Smooth muscle cell (in vitro differentiated cells): ENCODE data around the gene INPP4A. TPM values are rescaled to one million over a fixed set of nuclear protein-coding genes. Genes with fewer than 3 reads are reported as not detected.
A peak's percentile ranks its signal among the peaks of the same experiment; 100 is the strongest.

Experiments used
- DNase-seq: peaks from one replicate; lab custom pipeline; 2025; ENCODE audit not compliant: unreplicated experiment; lab: John Stamatoyannopoulos, UW
- H2AFZ ChIP-seq: fragments of 200-600 bp; sonication (generic); 2 replicates; pipeline ENCODE4 v1.6.0; 2016; ENCODE audit warnings: antibody characterized with exemption, low read depth, mild to moderate bottlenecking
- H3F3A ChIP-seq: fragments of 200-600 bp; sonication (generic); 2 replicates; pipeline ENCODE4 v1.6.0; 2017; ENCODE audit warnings: antibody characterized with exemption, low read depth
- H3K27ac ChIP-seq: fragments of 200-600 bp; sonication (generic); 2 replicates; pipeline ENCODE4 v1.5.1; 2016; ENCODE audit warnings: low read depth, mild to moderate bottlenecking
- H3K27me3 ChIP-seq: fragments of 200-600 bp; sonication (generic); 2 replicates; pipeline ENCODE4 v1.6.1; 2016; ENCODE audit warnings: low read depth, mild to moderate bottlenecking
- H3K36me3 ChIP-seq: fragments of 200-600 bp; sonication (generic); 2 replicates; pipeline ENCODE4 v1.5.1; 2016; ENCODE audit warnings: low read depth
- H3K4me1 ChIP-seq: fragments of 200-600 bp; sonication (generic); 2 replicates; pipeline ENCODE4 v1.5.1; 2016; ENCODE audit warnings: low read depth
- H3K4me2 ChIP-seq: fragments of 200-600 bp; sonication (generic); 2 replicates; pipeline ENCODE4 v1.6.0; 2016; ENCODE audit warnings: mild to moderate bottlenecking
- H3K4me3 ChIP-seq: fragments of 200-600 bp; sonication (generic); 2 replicates; pipeline ENCODE4 v1.5.1; 2016; ENCODE audit warnings: mild to moderate bottlenecking
- H3K79me2 ChIP-seq: fragments of 200-600 bp; sonication (generic); 2 replicates; pipeline ENCODE4 v1.6.0; 2016; ENCODE audit warnings: low read depth, mild to moderate bottlenecking
- H3K9ac ChIP-seq: fragments of 200-600 bp; sonication (generic); 2 replicates; pipeline ENCODE4 v1.6.0; 2016; ENCODE audit warnings: low read depth
- H3K9me3 ChIP-seq: fragments of 200-600 bp; sonication (generic); replicated peaks from 2 replicates; pipeline ENCODE4 v1.5.1; 2016; ENCODE audit warnings: low read depth
- H4K20me1 ChIP-seq: fragments of 200-600 bp; sonication (generic); 2 replicates; pipeline ENCODE4 v1.6.0; 2016; ENCODE audit warnings: low read depth
- WGBS: methylation state at CpG from one replicate; pipeline ENCODE4 v1.1.7; 2016; ENCODE audit warnings: low lambda C conversion rate; 5-methylcytosine and 5-hydroxymethylcytosine counted together
- polyA plus RNA-seq: library from polyadenylated mRNA; unstranded; fragments of >200 nt; fragmentation: Nextera tagmentation; extraction: Ambion mirVana; gene quantifications from 2 replicates; pipeline ENCODE4 v1.2.1, GENCODE V29; 2016
- total RNA-seq: library from RNA; depleted of rRNA; stranded (reverse); fragments of >200 nt; gene quantifications from 2 replicates; pipeline ENCODE4 v1.2.3, GENCODE V29; 2014
- TF ChIP-seq, protein P1 (sequence below): fragments of 200-600 bp; sonication (generic); IDR thresholded peaks from 2 replicates; pipeline ENCODE4 v1.5.1; 2017; ENCODE audit warnings: borderline replicate concordance, mild to moderate bottlenecking, antibody characterized with exemption; ENCODE audit not compliant: insufficient read depth, poor library complexity, severe bottlenecking

The INPP4A gene
- total and polyA plus RNA-seq, 2 experiments from 2014 or later, result 10.1 to 17.3 TPM

DNA sequence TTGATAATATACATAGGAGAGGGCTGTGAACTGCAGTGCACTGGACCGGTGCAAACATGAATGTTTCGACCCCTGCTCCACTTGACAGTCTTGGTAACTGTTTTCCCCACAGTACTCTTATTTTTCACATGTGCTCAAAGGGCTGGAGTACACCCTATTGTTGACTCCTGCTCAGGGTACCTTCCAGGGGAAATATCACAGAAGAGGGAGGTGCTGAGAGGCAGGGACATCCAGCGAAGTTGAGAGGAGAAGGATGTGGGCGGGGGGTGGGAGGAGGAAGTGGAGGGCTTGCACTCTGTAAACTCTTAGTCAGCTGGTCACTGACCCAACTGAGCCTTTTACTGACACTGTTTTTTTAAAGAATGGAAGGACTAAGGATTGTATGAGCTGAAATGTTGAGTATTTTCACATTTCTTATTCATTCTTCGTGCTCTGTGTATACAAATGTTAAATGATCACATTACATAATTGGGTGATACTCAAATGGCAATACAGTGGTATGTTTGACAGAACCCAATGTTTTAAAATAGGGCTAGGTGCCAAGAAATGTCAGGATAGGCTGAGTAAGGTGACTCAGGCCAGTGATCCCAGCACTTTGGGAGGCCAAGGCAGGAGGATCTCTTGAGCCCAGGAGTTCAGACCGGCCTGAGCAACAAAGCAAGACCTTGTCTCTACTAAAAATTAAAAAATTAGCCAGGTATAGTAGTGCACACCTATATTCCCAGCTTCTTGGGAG, 10.0 kb downstream of the INPP4A start:
- DNase-seq, result no peak
- H2AFZ ChIP-seq, result no peak overlapping the region
- H3F3A ChIP-seq, result no peaks in the 10 kb centered on the region
- H3K4me2 ChIP-seq, result peak overlapping the region; percentile 25
- H3K27ac ChIP-seq, result peak overlapping the region; percentile 50
- H3K9me3 ChIP-seq, result no peaks in the 10 kb centered on the region
- no peak overlapping the region for H3K4me3 ChIP-seq
- H4K20me1 ChIP-seq, result peaks cover 86% of the 10 kb centered on the region
- TF ChIP-seq, protein P1, sequence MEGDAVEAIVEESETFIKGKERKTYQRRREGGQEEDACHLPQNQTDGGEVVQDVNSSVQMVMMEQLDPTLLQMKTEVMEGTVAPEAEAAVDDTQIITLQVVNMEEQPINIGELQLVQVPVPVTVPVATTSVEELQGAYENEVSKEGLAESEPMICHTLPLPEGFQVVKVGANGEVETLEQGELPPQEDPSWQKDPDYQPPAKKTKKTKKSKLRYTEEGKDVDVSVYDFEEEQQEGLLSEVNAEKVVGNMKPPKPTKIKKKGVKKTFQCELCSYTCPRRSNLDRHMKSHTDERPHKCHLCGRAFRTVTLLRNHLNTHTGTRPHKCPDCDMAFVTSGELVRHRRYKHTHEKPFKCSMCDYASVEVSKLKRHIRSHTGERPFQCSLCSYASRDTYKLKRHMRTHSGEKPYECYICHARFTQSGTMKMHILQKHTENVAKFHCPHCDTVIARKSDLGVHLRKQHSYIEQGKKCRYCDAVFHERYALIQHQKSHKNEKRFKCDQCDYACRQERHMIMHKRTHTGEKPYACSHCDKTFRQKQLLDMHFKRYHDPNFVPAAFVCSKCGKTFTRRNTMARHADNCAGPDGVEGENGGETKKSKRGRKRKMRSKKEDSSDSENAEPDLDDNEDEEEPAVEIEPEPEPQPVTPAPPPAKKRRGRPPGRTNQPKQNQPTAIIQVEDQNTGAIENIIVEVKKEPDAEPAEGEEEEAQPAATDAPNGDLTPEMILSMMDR, result no peak
- no peaks in the 10 kb centered on the region for H3K4me1 ChIP-seq
- H3K27me3 ChIP-seq, result no peaks in the 10 kb centered on the region
- 54% methylated on average over 6 of the region's 6 CpGs for WGBS
- no peaks in the 10 kb centered on the region for H3K36me3 ChIP-seq
- no peak overlapping the region for H3K9ac ChIP-seq
- peaks cover 52% of the 10 kb centered on the region for H3K79me2 ChIP-seq

- no peak for DNase-seq
- Histone ChIP-seq H3K79me2 (peaks cover 43% of the 10 kb centered on the region), H3F3A (no peaks in the 10 kb centered on the region), H3K4me1 (no peaks in the 10 kb centered on the region), H3K4me2 (no peak overlapping the region), H3K27me3 (no peaks in the 10 kb centered on the region), H3K27ac (no peak overlapping the region), H3K36me3 (no peaks in the 10 kb centered on the region), H2AFZ (no peak overlapping the region), H3K4me3 (no peak overlapping the region), H3K9ac (no peak overlapping the region), H4K20me1 (peaks cover 86% of the 10 kb centered on the region), H3K9me3 (no peaks in the 10 kb centered on the region)
- TF ChIP-seq, protein P1, result no peak
- WGBS, result 90% methylated on average over 4 of the region's 4 CpGs
Observed at GRCh38 chr2:98455494-98455976, 10.9 kb downstream of the INPP4A start.

- no peaks in the 10 kb centered on the region for H3K36me3 ChIP-seq
- no peak overlapping the region for H2AFZ ChIP-seq
- no peak overlapping the region for H3K4me2 ChIP-seq
- peaks cover 36% of the 10 kb centered on the region for H3K79me2 ChIP-seq
- H3K9me3 ChIP-seq, result no peaks in the 10 kb centered on the region
- no peaks in the 10 kb centered on the region for H3K27me3 ChIP-seq
- 46% methylated on average over 4 of the region's 4 CpGs for WGBS
- no peak for DNase-seq
- H4K20me1 ChIP-seq, result peaks cover 83% of the 10 kb centered on the region
- H3F3A ChIP-seq, result no peaks in the 10 kb centered on the region
- H3K4me3 ChIP-seq, result no peak overlapping the region
- H3K9ac ChIP-seq, result peak overlapping the region; percentile 69
- H3K27ac ChIP-seq, result peak overlapping the region; percentile 76
- no peaks in the 10 kb centered on the region for H3K4me1 ChIP-seq
- TF ChIP-seq, protein P1, result no peak
Observed at GRCh38 chr2:98457045-98457696, 12.5 kb downstream of the INPP4A start.

- WGBS, result 64% methylated on average over 4 of the region's 4 CpGs
- Histone ChIP-seq H3K4me3 (no peak overlapping the region), H3K79me2 (peaks cover 26% of the 10 kb centered on the region), H4K20me1 (peaks cover 82% of the 10 kb centered on the region), H3K4me2 (no peak overlapping the region), H2AFZ (no peak overlapping the region), H3K9ac (peak overlapping the region; percentile 69), H3K27me3 (no peaks in the 10 kb centered on the region), H3F3A (no peaks in the 10 kb centered on the region), H3K27ac (peak overlapping the region; percentile 76), H3K9me3 (no peaks in the 10 kb centered on the region), H3K4me1 (no peaks in the 10 kb centered on the region), H3K36me3 (no peaks in the 10 kb centered on the region)
- no peak for DNase-seq
- TF ChIP-seq, protein P1, result no peak
Observed at GRCh38 chr2:98458207-98458606, 13.5 kb downstream of the INPP4A start.
